Activated T-cell treated with anti-CD3 and anti-CD28 coated beads for 4 hours (primary cell): ENCODE data around the gene C2CD4B.

Experiments
- DNase-seq: peaks from one replicate; pipeline ENCODE4 v3.0.0-alpha.2; 2020

C2CD4B gene

DNA sequence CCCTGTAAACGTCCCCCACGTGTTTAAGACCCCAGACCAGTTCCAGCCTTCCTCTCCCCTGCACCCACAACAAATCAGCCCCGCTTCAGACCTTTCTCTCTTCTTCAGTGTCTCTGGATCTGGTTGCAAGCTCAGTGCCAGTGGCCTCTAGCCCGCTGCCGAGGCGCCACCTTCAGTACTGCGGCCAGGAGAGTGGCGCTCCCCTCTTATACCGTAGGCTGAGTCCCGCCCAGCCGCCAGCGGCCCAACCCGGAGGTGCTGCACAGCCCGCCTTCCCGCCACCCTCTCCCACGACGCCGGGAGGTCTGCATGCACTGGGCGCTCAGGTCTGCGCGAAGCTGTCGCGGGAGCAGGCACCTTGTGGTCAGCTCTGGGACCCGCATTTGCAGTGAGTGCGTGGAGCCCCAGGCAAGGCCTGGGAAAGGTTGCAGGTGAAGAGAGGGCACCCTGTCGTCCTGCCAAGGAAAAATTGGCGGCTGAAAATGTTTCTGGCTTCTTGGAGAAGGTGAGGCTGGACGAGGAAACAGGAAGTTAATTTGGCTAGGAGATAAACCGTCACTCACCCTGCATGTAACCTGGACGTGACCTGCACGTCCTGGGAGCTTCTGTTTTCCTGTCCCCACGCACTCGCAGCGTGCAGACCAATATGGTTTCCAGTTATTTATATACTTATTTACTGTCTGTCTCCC is at the start of gene C2CD4B:
C2CD4B (minus strand) TSS at position 182 of the 689 bp plus-strand sequence. CDS start 301 bp downstream, outside the sequence.
- no peak for DNase-seq

- DNase-seq = no peak
These were observed 47.7 kb upstream of the C2CD4B start for GRCh38 chr15:62212741-62213140.

DNA sequence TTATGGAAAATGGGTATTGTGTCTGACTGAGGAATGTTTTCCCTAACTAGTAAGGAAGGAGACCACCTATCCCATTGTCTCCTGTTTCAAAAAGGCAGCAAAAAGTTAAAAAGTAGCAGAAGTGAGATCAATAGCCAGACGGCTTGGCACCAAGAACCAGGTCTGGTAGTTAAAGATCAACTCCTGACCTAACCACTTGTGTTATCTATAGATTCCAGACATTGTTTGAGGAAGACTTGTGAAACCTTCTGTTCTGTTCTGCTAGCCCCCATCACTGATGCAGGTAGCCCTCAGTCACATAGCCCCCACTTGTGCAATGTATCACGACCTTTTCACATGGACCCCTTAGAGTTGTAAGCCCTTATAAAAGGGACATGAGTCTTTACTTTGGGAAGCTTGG is 46.3 kb upstream of the C2CD4B start:
- DNase-seq = no peak

GRCh38 chr15:62209821-62210220 is 44.7 kb upstream of the C2CD4B start:
- no peak for DNase-seq

- no peak for DNase-seq
These were observed 44.2 kb upstream of the C2CD4B start for GRCh38 chr15:62209322-62209721.

DNA sequence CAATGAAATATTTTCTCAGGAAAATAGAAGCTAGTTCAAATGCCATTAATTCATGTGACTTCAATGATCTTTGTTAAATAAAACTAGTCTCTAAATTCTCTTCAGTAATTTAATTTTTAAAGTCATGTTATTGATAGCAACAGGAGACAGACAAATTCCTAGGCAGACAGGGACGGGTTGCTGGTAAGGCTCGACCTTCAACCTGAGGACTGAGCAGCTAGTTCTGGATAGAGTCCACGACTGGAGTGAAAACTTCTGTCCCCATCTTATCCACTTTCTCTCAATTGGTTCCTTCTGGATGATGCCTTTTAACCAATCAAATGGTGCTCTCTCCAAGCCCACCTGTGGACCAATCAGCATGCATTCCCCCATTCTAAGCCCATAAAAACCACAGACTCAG is 43.8 kb upstream of the C2CD4B start:
- DNase-seq = no peak

- DNase-seq = no peak
These were observed 43.3 kb upstream of the C2CD4B start for GRCh38 chr15:62208367-62208766.

- DNase-seq = no peak
These were observed 25.6 kb upstream of the C2CD4B start for GRCh38 chr15:62190675-62191074.

DNA sequence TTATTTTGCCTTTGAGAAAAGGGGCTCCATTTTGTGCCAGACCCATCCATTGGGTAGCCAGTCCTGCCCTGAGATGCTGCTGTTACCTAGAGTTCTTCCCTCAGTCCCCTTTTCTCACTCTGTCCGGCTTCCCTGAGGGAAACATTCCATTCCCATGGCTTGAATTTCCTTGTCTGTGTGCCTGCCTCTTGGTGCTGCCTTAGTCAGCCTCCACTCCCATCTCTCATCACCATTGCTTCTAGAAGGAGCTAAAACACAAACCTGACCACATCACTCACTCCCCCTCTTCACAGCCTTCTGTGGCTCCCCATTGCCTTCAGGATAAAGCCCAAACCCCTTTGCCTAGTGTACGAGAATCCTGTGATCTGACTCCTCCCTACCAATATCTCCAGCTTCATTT is 25.2 kb upstream of the C2CD4B start:
- no peak for DNase-seq

- DNase-seq = no peak
These were observed 23.7 kb upstream of the C2CD4B start for GRCh38 chr15:62188744-62189143.

GRCh38 chr15:62187910-62188309 is 22.8 kb upstream of the C2CD4B start:
- no peak for DNase-seq

GRCh38 chr15:62187425-62187824 is 22.3 kb upstream of the C2CD4B start:
- DNase-seq = no peak

DNA sequence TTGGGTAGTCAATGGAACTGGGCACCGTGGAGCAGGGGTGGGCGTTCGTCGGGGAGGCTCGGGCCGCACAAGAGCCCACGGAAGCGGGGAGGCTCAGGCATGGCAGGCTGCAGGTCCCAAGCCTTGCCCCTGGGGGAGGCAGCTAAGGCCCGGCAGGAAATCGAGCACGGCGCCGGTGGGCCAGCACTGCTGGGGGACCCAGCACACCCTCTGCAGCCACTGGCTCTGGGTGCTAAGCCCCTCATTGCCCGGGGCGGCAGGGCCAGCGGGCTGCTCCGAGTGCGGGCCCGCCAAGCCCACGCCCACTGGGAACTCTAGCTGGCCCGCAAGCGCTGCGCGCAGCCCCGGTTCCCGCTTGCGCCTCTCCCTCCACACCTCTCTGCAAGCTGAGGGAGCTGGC is 21.5 kb upstream of the C2CD4B start:
- no peak for DNase-seq

DNA sequence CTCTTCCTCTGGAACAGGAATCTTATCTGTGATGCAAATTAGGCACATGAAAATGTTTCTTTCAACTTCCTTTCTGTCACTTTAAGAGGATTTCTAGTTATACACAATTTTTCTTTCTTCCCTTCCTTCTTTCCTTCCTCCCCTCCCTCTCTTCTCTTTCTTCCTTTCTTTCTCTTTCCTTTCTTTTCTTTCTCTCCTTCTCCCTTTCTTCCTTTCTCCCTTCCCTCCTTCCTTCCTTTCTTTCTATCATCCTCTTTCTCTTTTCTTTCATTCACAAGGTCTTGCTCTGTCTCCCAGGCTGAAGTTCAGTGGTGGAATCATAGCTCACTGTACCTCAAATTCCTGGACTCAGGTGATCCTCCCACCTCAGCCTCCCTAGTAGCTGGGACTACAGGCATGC is 18.0 kb upstream of the C2CD4B start:
- DNase-seq = no peak

- no peak for DNase-seq
These were observed 8.1 kb upstream of the C2CD4B start for GRCh38 chr15:62173215-62173614.

- DNase-seq = no peak
These were observed 6.8 kb upstream of the C2CD4B start for GRCh38 chr15:62171882-62172281.

GRCh38 chr15:62165793-62166375 is 799 bp upstream of the C2CD4B start:
- DNase-seq = no peak

DNA sequence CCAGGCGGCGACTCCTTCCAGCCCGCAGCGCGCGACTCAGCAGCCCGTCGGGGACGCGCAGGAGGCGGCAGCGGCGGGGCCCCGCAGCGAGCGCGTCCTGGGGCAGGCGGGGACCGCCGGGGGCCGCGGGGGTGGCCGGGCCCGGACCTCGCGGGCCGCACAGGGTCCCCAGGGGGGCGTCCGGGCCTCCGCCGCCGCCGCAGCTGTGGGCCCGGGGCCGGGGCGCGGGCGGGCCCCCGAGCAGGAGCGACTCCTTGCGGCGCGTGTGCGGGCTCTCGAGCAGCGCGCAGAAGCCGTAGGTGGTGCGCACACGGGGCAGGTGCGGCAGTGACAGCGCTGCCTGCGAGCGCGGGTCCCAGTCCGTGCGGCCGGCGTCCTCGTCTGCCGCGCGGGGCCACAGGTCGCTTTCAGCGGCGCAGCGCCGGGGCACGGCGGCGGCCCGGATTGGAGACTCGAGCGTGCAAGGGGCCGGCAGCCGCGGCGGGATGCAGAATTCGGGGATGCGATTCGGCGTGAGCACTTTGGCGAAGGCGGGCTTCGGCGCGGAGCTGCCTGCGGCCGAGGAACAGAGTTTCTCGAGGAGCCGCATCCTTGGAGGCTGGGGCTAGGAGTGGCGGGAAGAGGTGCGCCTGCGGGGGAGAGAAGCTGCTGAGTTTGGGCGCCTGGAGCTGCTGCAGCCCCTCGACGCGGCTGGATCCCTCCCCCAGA is 535 bp downstream of the C2CD4B start:
- no peak for DNase-seq

- DNase-seq = no peak
These were observed 1.1 kb downstream of the C2CD4B start for GRCh38 chr15:62164014-62164395.

DNA sequence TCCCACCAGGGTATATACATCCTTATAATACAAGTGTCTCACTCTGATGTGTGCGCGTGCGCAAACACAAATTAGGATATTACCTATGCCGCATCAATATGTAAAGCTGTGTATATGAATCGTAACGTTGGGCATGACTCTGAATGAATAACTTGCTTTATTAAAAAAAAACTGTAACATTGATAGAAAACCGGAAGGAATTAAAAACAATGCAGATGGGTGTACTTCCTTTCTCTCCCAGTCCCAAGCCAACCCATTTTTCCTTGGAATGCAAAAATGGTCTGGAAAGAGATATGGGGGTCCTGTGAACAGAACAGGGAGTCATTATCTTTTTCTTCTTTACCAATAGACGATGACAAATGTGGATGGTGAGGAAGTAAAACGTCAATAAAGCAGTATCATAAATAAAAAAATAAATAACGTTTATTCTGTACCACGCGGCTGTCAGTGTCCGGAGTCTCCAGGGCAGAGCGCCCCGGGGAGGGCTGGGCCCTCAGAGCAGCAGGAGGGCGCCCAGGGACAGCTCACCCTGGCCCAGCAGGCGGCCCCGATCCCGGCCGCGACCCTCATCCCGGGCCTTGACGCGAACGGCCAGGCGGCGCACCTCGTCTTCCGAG is 1.6 kb downstream of the C2CD4B start:
- no peak for DNase-seq

GRCh38 chr15:62153228-62153627 is 11.9 kb downstream of the C2CD4B start:
- no peak for DNase-seq

- DNase-seq = no peak
These were observed 14.6 kb downstream of the C2CD4B start for GRCh38 chr15:62150445-62150844.

- no peak for DNase-seq
These were observed 15.4 kb downstream of the C2CD4B start for GRCh38 chr15:62149729-62150128.

GRCh38 chr15:62147551-62147950 is 17.5 kb downstream of the C2CD4B start:
- DNase-seq = no peak
